ENCODE data around the gene ZNF518B.

DNA sequence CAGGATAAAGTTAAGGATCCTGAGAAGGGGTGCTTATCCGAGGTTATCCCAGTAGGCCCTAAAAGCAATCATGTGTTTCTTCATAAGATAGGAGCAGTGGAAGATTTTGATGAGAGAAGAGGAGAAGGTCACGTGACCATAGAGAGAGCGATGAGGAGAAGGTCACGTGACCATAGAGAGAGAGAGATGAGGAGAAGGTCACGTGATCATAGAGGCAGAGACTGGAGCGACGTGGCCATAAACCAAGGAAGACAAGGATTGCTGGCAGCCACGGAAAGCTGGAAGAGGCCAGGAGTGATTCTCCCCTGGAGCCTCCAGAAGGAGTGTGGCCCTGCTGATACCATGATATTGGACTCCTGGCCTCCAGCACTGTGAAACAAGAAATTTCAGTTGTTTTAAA lies 38.4 kb upstream of the ZNF518B start:
- TF ChIP-seq, protein P1, sequence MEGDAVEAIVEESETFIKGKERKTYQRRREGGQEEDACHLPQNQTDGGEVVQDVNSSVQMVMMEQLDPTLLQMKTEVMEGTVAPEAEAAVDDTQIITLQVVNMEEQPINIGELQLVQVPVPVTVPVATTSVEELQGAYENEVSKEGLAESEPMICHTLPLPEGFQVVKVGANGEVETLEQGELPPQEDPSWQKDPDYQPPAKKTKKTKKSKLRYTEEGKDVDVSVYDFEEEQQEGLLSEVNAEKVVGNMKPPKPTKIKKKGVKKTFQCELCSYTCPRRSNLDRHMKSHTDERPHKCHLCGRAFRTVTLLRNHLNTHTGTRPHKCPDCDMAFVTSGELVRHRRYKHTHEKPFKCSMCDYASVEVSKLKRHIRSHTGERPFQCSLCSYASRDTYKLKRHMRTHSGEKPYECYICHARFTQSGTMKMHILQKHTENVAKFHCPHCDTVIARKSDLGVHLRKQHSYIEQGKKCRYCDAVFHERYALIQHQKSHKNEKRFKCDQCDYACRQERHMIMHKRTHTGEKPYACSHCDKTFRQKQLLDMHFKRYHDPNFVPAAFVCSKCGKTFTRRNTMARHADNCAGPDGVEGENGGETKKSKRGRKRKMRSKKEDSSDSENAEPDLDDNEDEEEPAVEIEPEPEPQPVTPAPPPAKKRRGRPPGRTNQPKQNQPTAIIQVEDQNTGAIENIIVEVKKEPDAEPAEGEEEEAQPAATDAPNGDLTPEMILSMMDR (IDR thresholded peaks at IDR 0.05), result no peak
- TF ChIP-seq POLR2A (IDR thresholded peaks at IDR 0.05) (no peak), POLR2AphosphoS5 (IDR thresholded peaks at IDR 0.05) (no peak), EP300 (IDR thresholded peaks at IDR 0.05) (no peak)
